HepG2 (cell line): ENCODE data around the gene YWHAQ. TPM values are rescaled to one million over a fixed set of nuclear protein-coding genes. Genes with fewer than 3 reads are reported as not detected.

Experiments
- ARID3A ChIP-seq: IDR thresholded peaks from 2 replicates; pipeline ENCODE4 v1.6.1; 2012; ENCODE audit warnings: low read depth, low read length, improper control_type of control experiment
- ASH2L ChIP-seq: fragments of 300-600, 200-600 bp; sonication (generic); IDR thresholded peaks from 2 replicates; pipeline ENCODE4 v1.7.0; 2017; ENCODE audit warnings: low read depth, mild to moderate bottlenecking, moderate library complexity, mixed read lengths, low read length; ENCODE audit not compliant: insufficient read length
- ATF5 ChIP-seq: sonication (generic); formaldehyde crosslinking; IDR thresholded peaks from 2 replicates; pipeline ENCODE4 v1.4.0; 2020; ENCODE audit warnings: mild to moderate bottlenecking, low read depth, missing genetic modification reagents
- BRCA1 ChIP-seq: sonication (generic); formaldehyde crosslinking; IDR thresholded peaks from 2 replicates; pipeline ENCODE4 v1.4.0; 2020; ENCODE audit warnings: missing genetic modification reagents
- CCDC6 ChIP-seq: sonication (generic); formaldehyde crosslinking; IDR thresholded peaks from 2 replicates; pipeline ENCODE4 v1.8.1; 2022; ENCODE audit warnings: mild to moderate bottlenecking, missing genetic modification reagents, moderate library complexity
- KDM5B ChIP-seq: sonication (generic); formaldehyde crosslinking; IDR thresholded peaks from 2 replicates; pipeline ENCODE4 v1.4.0; 2020; ENCODE audit warnings: missing genetic modification reagents, mild to moderate bottlenecking, borderline replicate concordance
- MEF2D ChIP-seq: sonication (generic); formaldehyde crosslinking; IDR thresholded peaks from 2 replicates; pipeline ENCODE4 v1.5.1; 2020; ENCODE audit warnings: mild to moderate bottlenecking, missing genetic modification reagents
- MIER2 ChIP-seq: IDR thresholded peaks from 2 replicates; pipeline ENCODE4 v1.6.1; 2016; ENCODE audit warnings: missing biosample characterization, missing genetic modification reagents
- RARA ChIP-seq: IDR thresholded peaks from 2 replicates; pipeline ENCODE4 v1.6.1; 2016; ENCODE audit warnings: missing genetic modification reagents, missing compliant biosample characterization
- SRSF4 ChIP-seq: fragments of 200-400 bp; formaldehyde crosslinking; IDR thresholded peaks from one replicate; pipeline ENCODE4 v1.6.1; 2018; ENCODE audit warnings: mild to moderate bottlenecking, low read depth, low read length, moderate library complexity; ENCODE audit not compliant: poor library complexity, severe bottlenecking
- THAP11 ChIP-seq: IDR thresholded peaks from 2 replicates; pipeline ENCODE4 v1.6.1; 2016; ENCODE audit warnings: missing biosample characterization, missing genetic modification reagents
- ZBTB20 ChIP-seq: sonication (generic); formaldehyde crosslinking; IDR thresholded peaks from 2 replicates; pipeline ENCODE4 v1.8.1; 2023; ENCODE audit warnings: missing genetic modification reagents, low read depth, mild to moderate bottlenecking, borderline replicate concordance
- ZBTB39 ChIP-seq: sonication (generic); formaldehyde crosslinking; IDR thresholded peaks from 2 replicates; pipeline ENCODE4 v1.5.0; 2020; ENCODE audit warnings: missing genetic modification reagents
- ZC3H13 ChIP-seq: sonication (generic); formaldehyde crosslinking; IDR thresholded peaks from 2 replicates; pipeline ENCODE4 v1.8.1; 2023; ENCODE audit warnings: mild to moderate bottlenecking, missing genetic modification reagents, moderate library complexity
- ZMYM4 ChIP-seq: sonication (generic); formaldehyde crosslinking; IDR thresholded peaks from 2 replicates; pipeline ENCODE4 v1.8.1; 2023; ENCODE audit warnings: mild to moderate bottlenecking, missing genetic modification reagents
- ZNF280B ChIP-seq: sonication (generic); formaldehyde crosslinking; IDR thresholded peaks from 2 replicates; pipeline ENCODE4 v1.5.0; 2020; ENCODE audit warnings: missing genetic modification reagents, mild to moderate bottlenecking, borderline replicate concordance
- ZNF496 ChIP-seq: sonication (generic); formaldehyde crosslinking; IDR thresholded peaks from 2 replicates; pipeline ENCODE4 v1.8.1; 2023; ENCODE audit warnings: mild to moderate bottlenecking, moderate library complexity, missing genetic modification reagents; ENCODE audit not compliant: insufficient replicate concordance
- ZNF790 ChIP-seq: sonication (generic); formaldehyde crosslinking; IDR thresholded peaks from 2 replicates; pipeline ENCODE4 v1.8.0; 2022; ENCODE audit warnings: missing genetic modification reagents, mild to moderate bottlenecking, borderline replicate concordance
- ZNF83 ChIP-seq: sonication (generic); formaldehyde crosslinking; IDR thresholded peaks from 2 replicates; pipeline ENCODE4 v1.4.0; 2020; ENCODE audit warnings: missing genetic modification reagents, mild to moderate bottlenecking, borderline replicate concordance
- ZUFSP ChIP-seq: sonication (generic); formaldehyde crosslinking; IDR thresholded peaks from 2 replicates; pipeline ENCODE4 v1.9.0; 2021; ENCODE audit warnings: missing genetic modification reagents, mild to moderate bottlenecking, borderline replicate concordance
- polyA plus RNA-seq, 8 experiments: library from polyadenylated mRNA; depleted of rRNA in 3 of 8; stranded (reverse) in 7 of 8; unstranded in 1 of 8; fragments of >200 nt; fragmentation: Illumina TruSeq in 4 of 8; extraction: Trizol in 4 of 8; gene quantifications; 2 replicates each; pipeline versions ENCODE4 v1.2.1 to v1.2.3, GENCODE V29; 2011 to 2016; ENCODE audit warnings: low read depth in 4 of 8, missing spikeins in 1 of 8, mixed read lengths in 1 of 8; ENCODE audit not compliant: insufficient read depth in 1 of 8
- total RNA-seq, 5 experiments: library from RNA; depleted of rRNA; stranded (reverse); fragments of >200 nt; fragmentation: Illumina TruSeq; extraction: Trizol; gene quantifications; 2 replicates each; pipeline ENCODE4 v1.2.3, GENCODE V29; 2016; ENCODE audit warnings: low read depth in 1 of 5

YWHAQ gene
- total and polyA plus RNA-seq, 2 of the 13 experiments (the other 11 are each of a cell fraction or from before 2014, with no cell fraction given), result 160 to 304 TPM

- TF ChIP-seq ARID3A (no peak; the same call in 1 of the 2 replicates), ZBTB20 (CRISPR knock-in tag) (peak; percentile 16; the same call in 1 of the 2 replicates), ATF5 (CRISPR knock-in tag) (no peak; the same call in 1 of the 2 replicates), MIER2 (no peak), CCDC6 (no peak; the same call in 1 of the 2 replicates), BRCA1 (peak; percentile 62; the same call in 1 of the 2 replicates), ZUFSP (no peak), ZC3H13 (CRISPR knock-in tag) (no peak), SRSF4 (peak; percentile 57), THAP11 (CRISPR knock-in tag) (peak; percentile 84), KDM5B (CRISPR knock-in tag) (no peak; the same call in 1 of the 2 replicates), ZNF496 (CRISPR knock-in tag) (no peak), RARA (CRISPR knock-in tag) (peak; percentile 47), MEF2D (peak; percentile 57; the same call in 1 of the 2 replicates), ZBTB39 (CRISPR knock-in tag) (no peak), ZNF83 (CRISPR knock-in tag) (no peak), ASH2L (peak; percentile 96), ZNF790 (CRISPR knock-in tag) (peak; percentile 72; the same call in 1 of the 2 replicates), ZNF280B (CRISPR knock-in tag) (peak; percentile 82; the same call in 1 of the 2 replicates), ZMYM4 (peak; percentile 91)
These were observed at the start of gene YWHAQ (continued) for GRCh38 chr2:9630736-9631552.
